GM19023 (cell line): ENCODE data around the gene ADCY3.

Experiments
- ATAC-seq: cut with Tn5 transposase; IDR thresholded peaks from one replicate; pipeline ENCODE4 v1.9.1; 2021; ENCODE audit warnings: mild to moderate bottlenecking, moderate library complexity; ENCODE audit not compliant: unreplicated experiment

Gene ADCY3

GRCh38 chr2:24783641-24784040, 136.4 kb downstream of the ADCY3 start:
- no peak for ATAC-seq

- no peak for ATAC-seq
Measured at GRCh38 chr2:24779116-24779515, 140.9 kb downstream of the ADCY3 start.

- no peak for ATAC-seq
Measured at GRCh38 chr2:24774373-24774772, 145.7 kb downstream of the ADCY3 start.

- ATAC-seq = no peak
Measured at GRCh38 chr2:24771764-24772586, 148.1 kb downstream of the ADCY3 start.

- ATAC-seq = no peak
Measured at GRCh38 chr2:24771061-24771460, 149.0 kb downstream of the ADCY3 start.
